ENCODE measurements around the gene COLEC12.

COLEC12 gene

DNA sequence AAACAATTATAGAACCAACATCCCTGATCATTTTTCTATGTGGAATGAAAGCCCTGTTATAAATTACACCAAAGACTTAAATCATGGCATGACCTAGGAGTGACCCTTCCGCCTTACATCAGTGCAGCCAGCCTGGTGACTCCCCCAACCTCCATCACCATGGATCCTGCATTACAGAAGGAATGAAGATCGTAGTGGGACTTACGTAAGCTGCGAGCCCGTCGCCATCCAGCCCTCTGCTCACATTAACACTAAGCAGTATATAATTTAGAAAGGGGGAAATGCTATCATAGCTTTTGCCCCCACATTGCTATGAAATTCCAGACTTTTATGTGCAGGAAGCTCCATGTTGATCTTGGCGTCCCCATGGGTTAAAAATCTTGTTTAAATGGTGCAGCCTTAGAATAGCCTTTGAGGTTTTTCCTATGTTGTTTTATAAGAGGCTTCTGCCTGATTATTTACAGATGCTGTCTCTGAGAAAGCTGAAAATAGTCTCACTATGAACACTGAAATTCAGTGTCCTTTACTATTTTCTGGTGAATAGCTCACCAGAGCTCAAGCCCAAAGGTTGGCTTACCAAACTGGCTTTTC, 76.3 kb downstream of the COLEC12 start:
- no peak for DNase-seq (ENCODE audit: low read depth)
- TF ChIP-seq, protein P1, sequence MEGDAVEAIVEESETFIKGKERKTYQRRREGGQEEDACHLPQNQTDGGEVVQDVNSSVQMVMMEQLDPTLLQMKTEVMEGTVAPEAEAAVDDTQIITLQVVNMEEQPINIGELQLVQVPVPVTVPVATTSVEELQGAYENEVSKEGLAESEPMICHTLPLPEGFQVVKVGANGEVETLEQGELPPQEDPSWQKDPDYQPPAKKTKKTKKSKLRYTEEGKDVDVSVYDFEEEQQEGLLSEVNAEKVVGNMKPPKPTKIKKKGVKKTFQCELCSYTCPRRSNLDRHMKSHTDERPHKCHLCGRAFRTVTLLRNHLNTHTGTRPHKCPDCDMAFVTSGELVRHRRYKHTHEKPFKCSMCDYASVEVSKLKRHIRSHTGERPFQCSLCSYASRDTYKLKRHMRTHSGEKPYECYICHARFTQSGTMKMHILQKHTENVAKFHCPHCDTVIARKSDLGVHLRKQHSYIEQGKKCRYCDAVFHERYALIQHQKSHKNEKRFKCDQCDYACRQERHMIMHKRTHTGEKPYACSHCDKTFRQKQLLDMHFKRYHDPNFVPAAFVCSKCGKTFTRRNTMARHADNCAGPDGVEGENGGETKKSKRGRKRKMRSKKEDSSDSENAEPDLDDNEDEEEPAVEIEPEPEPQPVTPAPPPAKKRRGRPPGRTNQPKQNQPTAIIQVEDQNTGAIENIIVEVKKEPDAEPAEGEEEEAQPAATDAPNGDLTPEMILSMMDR (IDR thresholded peaks at IDR 0.05; ENCODE audit: insufficient read depth, low read depth, low read length, missing control alignments), result no peak
- no peak overlapping the region for H3K4me3 ChIP-seq (ENCODE audit: low read length)

DNA sequence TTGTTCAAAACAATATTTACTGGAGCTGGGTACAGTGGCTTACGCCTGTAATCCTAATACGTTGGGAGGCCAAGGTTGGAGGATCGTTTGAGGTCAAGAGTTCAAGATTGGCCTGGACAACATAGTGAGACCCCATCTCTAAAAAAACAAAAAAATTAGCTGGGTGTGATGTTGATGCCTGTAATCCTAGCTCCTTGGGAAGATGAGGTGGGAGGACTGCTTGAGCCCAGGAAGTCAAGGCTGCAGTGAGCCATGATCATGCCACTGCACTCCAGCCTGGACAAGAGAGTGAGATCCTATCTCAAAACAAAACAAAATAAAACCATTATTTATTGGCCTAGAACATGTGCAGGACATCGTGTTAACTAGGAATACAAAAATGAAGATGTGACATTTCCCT, 77.5 kb downstream of the COLEC12 start:
- H3K4me3 ChIP-seq (ENCODE audit: low read length), result no peak overlapping the region
- TF ChIP-seq, protein P1 (IDR thresholded peaks at IDR 0.05; ENCODE audit: insufficient read depth, low read depth, low read length, missing control alignments), result no peak
- no peak for DNase-seq (ENCODE audit: low read depth)

GRCh38 chr18:421247-422155, 79.0 kb downstream of the COLEC12 start:
- no peak for DNase-seq (ENCODE audit: low read depth)
- TF ChIP-seq, protein P1 (IDR thresholded peaks at IDR 0.05; ENCODE audit: insufficient read depth, low read depth, low read length, missing control alignments), result no peak
- no peak overlapping the region for H3K4me3 ChIP-seq (ENCODE audit: low read length)

GRCh38 chr18:420661-421246, 79.7 kb downstream of the COLEC12 start:
- H3K4me3 ChIP-seq (ENCODE audit: low read length), result no peak overlapping the region
- DNase-seq (ENCODE audit: low read depth), result no peak
- TF ChIP-seq, protein P1 (IDR thresholded peaks at IDR 0.05; ENCODE audit: insufficient read depth, low read depth, low read length, missing control alignments), result no peak

DNA sequence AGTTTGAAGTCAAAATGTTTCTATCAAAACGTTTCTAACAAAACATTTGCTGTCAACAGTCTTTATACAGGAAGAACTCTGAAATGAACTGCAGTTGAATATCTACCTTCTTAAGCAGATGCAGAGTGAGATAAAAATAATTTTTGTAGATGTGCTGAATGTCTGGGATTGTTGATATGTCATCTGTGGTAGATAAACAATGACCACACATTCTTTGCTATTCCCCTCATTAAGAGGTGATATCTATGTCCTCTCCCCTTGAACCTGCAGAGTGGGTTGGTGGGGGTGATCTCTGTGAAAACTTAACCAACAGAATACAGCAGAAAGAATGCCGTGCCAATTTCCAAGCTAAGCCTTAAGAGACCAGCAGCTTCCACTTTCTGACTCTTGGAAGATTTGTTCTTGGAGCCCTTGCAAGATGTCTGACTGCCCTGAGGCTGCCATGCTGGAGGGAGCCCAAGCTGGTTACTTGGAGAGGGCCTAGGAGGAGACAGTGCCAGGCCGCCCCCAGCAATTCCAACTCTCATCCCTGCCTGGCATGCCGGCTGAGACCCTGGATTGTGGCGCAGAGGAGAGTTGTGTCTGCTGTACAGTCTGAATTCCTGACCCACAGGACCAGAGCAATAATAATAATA, 80.8 kb downstream of the COLEC12 start:
- no peak for DNase-seq (ENCODE audit: low read depth)
- H3K4me3 ChIP-seq (ENCODE audit: low read length), result no peak overlapping the region
- TF ChIP-seq, protein P1 (IDR thresholded peaks at IDR 0.05; ENCODE audit: insufficient read depth, low read depth, low read length, missing control alignments), result no peak

- DNase-seq (ENCODE audit: low read depth), result no peak
- TF ChIP-seq, protein P1 (IDR thresholded peaks at IDR 0.05; ENCODE audit: insufficient read depth, low read depth, low read length, missing control alignments), result no peak
- H3K4me3 ChIP-seq (ENCODE audit: low read length), result no peak overlapping the region
Observed at GRCh38 chr18:417495-417894, 83.0 kb downstream of the COLEC12 start.
